ENCODE data around the gene TCFL5.

Gene TCFL5

GRCh38 chr20:62797671-62798532 is 63.7 kb downstream of the TCFL5 start:
- DNase-seq, result no peak
- in situ Hi-C loops (cut with HindIII; ENCODE audit: low pct_ligation_motif_present, low pct_unique_long_range_greater_than_20kb, low sequenced_read_pairs), result no loop called here

GRCh38 chr20:62796699-62797491 is 64.7 kb downstream of the TCFL5 start:
- no peak for DNase-seq
- in situ Hi-C loops (cut with HindIII; ENCODE audit: low pct_ligation_motif_present, low pct_unique_long_range_greater_than_20kb, low sequenced_read_pairs), result no loop called here

GRCh38 chr20:62795023-62795761 is 66.4 kb downstream of the TCFL5 start:
- peak; percentile 53 for DNase-seq
- in situ Hi-C loops (cut with HindIII; ENCODE audit: low pct_ligation_motif_present, low pct_unique_long_range_greater_than_20kb, low sequenced_read_pairs), result no loop called here

- peak; percentile 91 for DNase-seq
- in situ Hi-C loops (cut with HindIII; ENCODE audit: low pct_ligation_motif_present, low pct_unique_long_range_greater_than_20kb, low sequenced_read_pairs), result no loop called here
Observed at GRCh38 chr20:62794007-62794724, 67.5 kb downstream of the TCFL5 start.

GRCh38 chr20:62793757-62794006 is 67.9 kb downstream of the TCFL5 start:
- in situ Hi-C loops (cut with HindIII; ENCODE audit: low pct_ligation_motif_present, low pct_unique_long_range_greater_than_20kb, low sequenced_read_pairs), result no loop called here
- no peak for DNase-seq

- no peak for DNase-seq
- in situ Hi-C loops (cut with HindIII; ENCODE audit: low pct_ligation_motif_present, low pct_unique_long_range_greater_than_20kb, low sequenced_read_pairs), result no loop called here
Observed at GRCh38 chr20:62792940-62793756, 68.5 kb downstream of the TCFL5 start.

GRCh38 chr20:62792182-62792939 is 69.3 kb downstream of the TCFL5 start:
- peak; percentile 73 for DNase-seq
- in situ Hi-C loops (cut with HindIII; ENCODE audit: low pct_ligation_motif_present, low pct_unique_long_range_greater_than_20kb, low sequenced_read_pairs), result no loop called here

GRCh38 chr20:62791301-62792181 is 70.1 kb downstream of the TCFL5 start:
- in situ Hi-C loops (cut with HindIII; ENCODE audit: low pct_ligation_motif_present, low pct_unique_long_range_greater_than_20kb, low sequenced_read_pairs), result no loop called here
- peak; percentile 88 for DNase-seq

All from ACHN (cell line).